ENCODE measurements around the gene G3BP2. TPM values are rescaled to one million over a fixed set of nuclear protein-coding genes. Genes with fewer than 3 reads are reported as not detected.

G3BP2 gene
- 195 and 210 TPM in 2 replicates for total RNA-seq

DNA sequence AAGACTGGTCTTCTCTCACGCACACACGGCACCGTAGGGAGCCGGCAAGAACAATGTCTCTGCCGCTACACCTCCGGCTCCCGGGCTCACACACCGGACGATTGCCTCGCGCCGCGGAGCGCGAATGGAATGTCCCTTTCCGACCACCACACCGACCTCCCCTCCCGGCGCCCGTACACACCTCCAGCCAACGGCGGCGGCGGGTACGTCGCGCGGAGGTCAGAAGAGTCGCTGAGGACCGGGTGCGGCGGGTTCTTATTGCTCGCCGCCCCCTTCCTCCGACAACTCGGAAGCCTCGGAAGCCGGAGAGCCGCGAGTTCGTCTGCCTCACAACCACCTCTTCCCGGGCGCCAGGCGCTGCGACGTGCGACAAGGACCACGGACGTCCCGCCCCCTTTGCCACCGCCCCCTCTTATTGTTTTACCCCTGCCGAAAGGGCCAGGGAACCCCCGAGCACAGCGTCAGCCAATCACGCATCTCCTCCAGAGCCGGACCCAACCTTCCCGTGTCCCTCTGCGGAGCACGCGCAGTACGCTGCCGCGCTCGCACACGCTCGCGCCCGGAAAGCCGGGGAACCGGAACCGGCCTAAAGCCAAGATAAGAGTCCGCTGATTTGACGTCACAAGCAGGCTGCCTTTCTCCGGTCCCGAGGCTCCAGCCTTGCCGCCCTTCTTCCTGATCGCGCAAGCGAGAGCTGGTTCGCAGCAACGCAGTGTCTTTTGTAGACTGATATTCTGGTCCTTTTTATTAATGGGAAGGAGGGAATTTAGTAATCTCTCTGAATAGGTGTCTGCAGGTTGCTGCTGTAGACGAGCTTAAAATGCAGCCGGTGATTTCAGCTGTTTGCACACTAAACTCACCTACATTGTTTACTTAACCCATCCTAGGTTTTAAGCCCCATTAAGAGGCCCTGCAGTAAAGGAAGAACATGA lies at the start of gene G3BP2:
Gene G3BP2 (minus strand): TSS at position 385 of the 932 bp plus-strand sequence. CDS start 11,386 bp downstream, outside the sequence.

DNA sequence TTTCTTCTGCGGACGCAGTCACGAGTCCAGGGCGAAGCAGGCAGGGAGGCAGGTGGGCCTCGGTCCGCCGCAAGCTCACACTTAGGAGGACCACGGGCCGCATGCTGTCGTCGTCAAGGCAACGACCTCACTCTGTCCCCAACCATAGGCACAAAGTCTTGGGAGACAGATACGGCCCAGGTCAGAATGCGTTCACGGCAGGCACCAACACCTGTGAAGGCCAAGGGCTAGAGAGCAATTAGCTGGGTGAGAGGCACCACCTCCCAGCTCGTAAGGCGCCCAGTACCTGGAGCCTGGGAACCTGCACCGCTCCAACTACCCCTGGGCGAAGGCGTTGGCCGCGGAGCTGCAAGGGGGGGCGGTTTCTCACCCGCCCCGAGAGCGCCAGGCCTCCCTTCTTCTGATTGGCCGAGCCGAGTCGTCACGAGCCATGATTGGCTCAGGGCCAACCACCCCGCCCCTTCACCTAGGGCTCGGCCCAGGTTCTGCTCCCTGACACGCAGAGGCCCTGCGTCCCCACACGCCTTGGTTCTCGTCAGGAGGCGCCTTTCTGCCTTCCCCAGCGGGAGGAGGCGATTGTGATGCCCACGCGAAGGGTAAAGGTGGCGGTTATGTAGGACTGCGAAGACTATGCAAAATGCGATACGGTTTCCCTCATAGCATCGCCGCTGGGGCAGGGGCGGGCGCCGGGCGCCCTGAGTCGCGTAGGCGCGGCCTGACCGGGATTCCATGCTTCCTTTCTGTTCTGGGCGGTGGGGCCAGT lies 42.9 kb downstream of the G3BP2 start, which contains the start of gene CDKL2:
Gene CDKL2 (minus strand): TSS at position 355 of the 763 bp plus-strand sequence. CDS start 4,540 bp downstream, outside the sequence.

Other genes with a start within 250 kb of the G3BP2 start
- gene RCHY1, start 159.0 kb downstream of the G3BP2 start, total RNA-seq: 42.9 and 55.3 TPM in 2 replicates
- 5.4 and 6.2 TPM in 2 replicates for gene THAP6, start 158.9 kb downstream of the G3BP2 start, total RNA-seq
- gene ODAPH, start 117.3 kb downstream of the G3BP2 start, total RNA-seq: under 0.01 TPM in 1 of 2 replicates, not detected in the other
- 0.09 and 0.11 TPM in 2 replicates for gene CDKL2, start 42.9 kb downstream of the G3BP2 start, total RNA-seq
- 86.1 and 93.3 TPM in 2 replicates for gene USO1, start 51.2 kb upstream of the G3BP2 start, total RNA-seq
- gene PPEF2, start 229.0 kb upstream of the G3BP2 start, total RNA-seq: not detected in 2 replicates